Esophagus squamous epithelium (tissue), 5 donors: ENCODE measurements around the gene PRR18. TPM values are rescaled to one million over a fixed set of nuclear protein-coding genes. Genes with fewer than 3 reads are reported as not detected.
"Not testable (repeated sequence)": the region's sequence is repeated elsewhere in the genome, so short reads cannot be mapped to it uniquely, and the experiment has no call there.

Source experiments
- DNase-seq: peaks from one replicate; lab custom pipeline; 2025; lab: John Stamatoyannopoulos, UW
- H3K27ac ChIP-seq, 4 donors: fragments of 200-600 bp; sonication (generic); one replicate each; pipeline ENCODE4 v1.5.1; 2016 to 2019; ENCODE audit warnings: mild to moderate bottlenecking in 1 of 4
- H3K27me3 ChIP-seq, 4 donors: fragments of 200-600 bp; sonication (generic); 1 replicate in 3 of 4; 2 replicates in 1 of 4; pipeline versions ENCODE4 v1.5.1 to v1.6.0; 2017 to 2021; ENCODE audit warnings: antibody characterized with exemption in 1 of 4
- H3K36me3 ChIP-seq, 3 donors: fragments of 200-600 bp; sonication (generic); one replicate each; pipeline ENCODE4 v1.5.1; 2016 to 2019
- H3K4me1 ChIP-seq, 3 donors: fragments of 200-600 bp; sonication (generic); one replicate each; pipeline ENCODE4 v1.5.1; 2017 to 2019
- H3K4me3 ChIP-seq, 4 donors: fragments of 200-600 bp; sonication (generic); 1 replicate in 3 of 4; 2 replicates in 1 of 4; pipeline ENCODE4 v1.5.1; 2016 to 2019; ENCODE audit warnings: mild to moderate bottlenecking in 2 of 4, moderate library complexity in 1 of 4
- H3K9me3 ChIP-seq, 3 donors: fragments of 200-600 bp; sonication (generic); one replicate each; pipeline ENCODE4 v1.5.1; 2016 to 2019
- POLR2A ChIP-seq, 4 donors: fragments of 450-650 bp; IDR thresholded peaks; one replicate each; pipeline ENCODE4 v1.6.1; 2017; ENCODE audit warnings: antibody characterized with exemption in 4 of 4, mild to moderate bottlenecking in 4 of 4, moderate library complexity in 3 of 4
- WGBS, 2 donors: methylation state at CpG; one replicate each; pipeline ENCODE4 v1.1.5; 2018; 5-methylcytosine and 5-hydroxymethylcytosine counted together
- intact Hi-C: fragments of 100-400 bp; cut with DNase I; formaldehyde crosslinking; loops from one replicate; pipeline ENCODE4 v1.15.0; 2022
- total RNA-seq, 4 donors: library from RNA; depleted of rRNA; stranded (reverse); fragments of >200 nt; gene quantifications; one replicate each; pipeline ENCODE4 v1.1.0, GENCODE V29; 2016
- TF ChIP-seq, protein P1 (sequence below), 6 experiments: fragments of 450-650 bp in 4 of 6; fragments of 200-600 bp in 2 of 6; sonication (generic) in 2 of 6; IDR thresholded peaks; one replicate each; pipeline ENCODE4 v1.5.1; 2016 to 2019; ENCODE audit warnings: antibody characterized with exemption in 6 of 6, mild to moderate bottlenecking in 4 of 6, moderate library complexity in 4 of 6
- donor health status: DM: yes; HTN: yes; CAD: no.

The PRR18 gene
- total RNA-seq, 4 donors from 2014 or later: not detected

DNA sequence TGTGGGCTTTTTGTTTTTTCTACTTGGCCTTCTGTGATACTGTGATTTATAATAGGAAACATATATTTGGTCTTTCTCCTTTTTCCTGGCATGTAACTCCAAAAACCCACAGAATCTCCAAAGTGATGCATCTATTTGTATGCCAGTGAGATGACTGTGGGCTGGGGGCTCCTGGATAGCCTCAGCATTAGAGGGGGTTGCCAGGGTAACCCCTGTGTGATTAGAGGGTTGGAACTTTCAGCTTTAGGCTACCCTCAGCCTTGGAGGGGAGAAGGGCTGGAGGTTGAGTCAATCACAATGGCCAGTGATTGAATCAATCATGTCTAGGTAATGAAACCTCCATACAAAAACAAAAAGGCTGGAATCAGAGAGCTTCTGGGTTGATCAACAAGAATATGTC lies 44.7 kb upstream of the PRR18 start:
- H3K9me3 ChIP-seq: no peaks in the 10 kb centered on the region
- peaks cover 0 to 18% (median 0%) of the 10 kb centered on the region in 4 donors for H3K27me3 ChIP-seq
- no peaks in the 10 kb centered on the region for H3K36me3 ChIP-seq
- no peak for TF ChIP-seq POLR2A (IDR thresholded peaks at IDR 0.05)
- TF ChIP-seq, protein P1, sequence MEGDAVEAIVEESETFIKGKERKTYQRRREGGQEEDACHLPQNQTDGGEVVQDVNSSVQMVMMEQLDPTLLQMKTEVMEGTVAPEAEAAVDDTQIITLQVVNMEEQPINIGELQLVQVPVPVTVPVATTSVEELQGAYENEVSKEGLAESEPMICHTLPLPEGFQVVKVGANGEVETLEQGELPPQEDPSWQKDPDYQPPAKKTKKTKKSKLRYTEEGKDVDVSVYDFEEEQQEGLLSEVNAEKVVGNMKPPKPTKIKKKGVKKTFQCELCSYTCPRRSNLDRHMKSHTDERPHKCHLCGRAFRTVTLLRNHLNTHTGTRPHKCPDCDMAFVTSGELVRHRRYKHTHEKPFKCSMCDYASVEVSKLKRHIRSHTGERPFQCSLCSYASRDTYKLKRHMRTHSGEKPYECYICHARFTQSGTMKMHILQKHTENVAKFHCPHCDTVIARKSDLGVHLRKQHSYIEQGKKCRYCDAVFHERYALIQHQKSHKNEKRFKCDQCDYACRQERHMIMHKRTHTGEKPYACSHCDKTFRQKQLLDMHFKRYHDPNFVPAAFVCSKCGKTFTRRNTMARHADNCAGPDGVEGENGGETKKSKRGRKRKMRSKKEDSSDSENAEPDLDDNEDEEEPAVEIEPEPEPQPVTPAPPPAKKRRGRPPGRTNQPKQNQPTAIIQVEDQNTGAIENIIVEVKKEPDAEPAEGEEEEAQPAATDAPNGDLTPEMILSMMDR (IDR thresholded peaks at IDR 0.05): no peak
- H3K27ac ChIP-seq: no peak overlapping the region
- no peak for DNase-seq
- intact Hi-C loops: no loop called here
- H3K4me1 ChIP-seq: peaks cover 0 to 6% (median 0%) of the 10 kb centered on the region in 3 donors
- H3K4me3 ChIP-seq: no peak overlapping the region

DNA sequence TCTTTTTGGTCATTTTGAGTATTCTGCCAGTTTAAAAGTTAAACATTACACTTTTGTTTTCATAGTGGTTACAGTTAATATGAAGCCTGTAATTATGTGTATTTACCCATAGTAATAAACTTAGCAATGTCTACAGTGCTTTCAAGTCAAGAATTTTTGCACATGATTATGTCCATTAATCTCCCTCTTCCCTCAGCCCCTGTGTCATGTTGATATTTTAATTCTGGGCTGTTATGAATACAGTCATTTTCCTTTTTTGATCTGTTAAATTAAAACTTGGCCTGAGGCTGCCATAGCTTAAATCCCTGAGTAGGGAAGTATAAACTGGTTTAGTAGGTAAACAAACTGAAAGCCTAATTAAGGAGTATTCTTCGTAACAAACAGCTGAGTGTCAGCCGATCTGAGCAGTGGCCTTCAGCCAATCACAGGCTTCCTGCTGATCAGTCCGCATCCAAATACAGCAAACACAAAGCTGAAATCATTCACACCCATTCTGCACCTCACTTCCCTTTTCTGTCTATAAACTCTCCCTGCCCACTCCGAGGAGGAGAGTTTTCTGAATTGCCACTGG lies 43.6 kb upstream of the PRR18 start:
- Histone ChIP-seq H3K27ac (no peak overlapping the region), H3K9me3 (no peaks in the 10 kb centered on the region), H3K4me1 (peaks cover 0 to 6% (median 0%) of the 10 kb centered on the region in 3 donors), H3K4me3 (peak overlapping the region in 1 of 4 donors; percentile 4), H3K27me3 (peaks cover 0 to 15% (median 0%) of the 10 kb centered on the region in 4 donors), H3K36me3 (no peaks in the 10 kb centered on the region)
- no peak for TF ChIP-seq POLR2A (IDR thresholded peaks at IDR 0.05)
- TF ChIP-seq, protein P1 (IDR thresholded peaks at IDR 0.05): no peak
- DNase-seq: no peak
- WGBS, 2 donors: 12 to 18% methylated on average over 4 of the region's 4 CpGs
- intact Hi-C loops: no loop called here

DNA sequence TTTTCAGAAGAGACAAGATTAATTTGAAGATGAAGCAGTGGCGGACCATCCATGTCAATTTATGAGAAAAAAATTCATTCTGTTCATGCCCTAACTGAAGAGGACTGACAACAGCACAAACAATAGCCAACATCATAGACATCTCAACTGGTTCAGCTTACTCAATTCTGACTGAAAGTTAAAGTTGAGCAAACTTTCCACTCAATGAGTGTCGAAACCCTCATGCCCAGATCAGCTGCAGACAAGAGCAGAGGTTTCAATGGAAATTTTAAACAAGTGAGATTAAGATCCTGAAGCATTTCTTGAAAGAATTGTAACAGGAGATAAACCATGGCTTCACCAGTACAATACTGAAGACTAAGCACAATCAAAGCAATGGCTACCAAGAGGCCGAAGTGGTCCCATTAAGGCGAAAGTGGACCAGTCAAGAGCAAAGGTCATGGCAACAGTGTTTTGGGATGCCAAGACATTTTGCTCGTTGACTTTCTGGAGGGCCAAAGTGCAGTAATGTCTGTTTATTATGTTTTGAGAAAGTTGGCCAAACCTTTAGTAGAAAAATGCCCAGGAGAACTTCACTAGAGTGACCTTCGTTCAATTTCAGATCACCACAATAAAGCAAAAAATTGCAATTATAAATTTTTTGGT lies 40.2 kb upstream of the PRR18 start:
- no peak overlapping the region for H3K27ac ChIP-seq
- DNase-seq: no peak
- H3K36me3 ChIP-seq: no peaks in the 10 kb centered on the region
- H3K4me1 ChIP-seq: peaks cover 0 to 8% (median 2%) of the 10 kb centered on the region in 3 donors
- WGBS, 2 donors: 85% methylated on average over 6 of the region's 6 CpGs
- intact Hi-C loops: no loop called here
- no peak overlapping the region for H3K4me3 ChIP-seq
- no peaks in the 10 kb centered on the region for H3K27me3 ChIP-seq
- TF ChIP-seq, protein P1 (IDR thresholded peaks at IDR 0.05): no peak
- TF ChIP-seq POLR2A (IDR thresholded peaks at IDR 0.05): no peak
- H3K9me3 ChIP-seq: no peaks in the 10 kb centered on the region

DNA sequence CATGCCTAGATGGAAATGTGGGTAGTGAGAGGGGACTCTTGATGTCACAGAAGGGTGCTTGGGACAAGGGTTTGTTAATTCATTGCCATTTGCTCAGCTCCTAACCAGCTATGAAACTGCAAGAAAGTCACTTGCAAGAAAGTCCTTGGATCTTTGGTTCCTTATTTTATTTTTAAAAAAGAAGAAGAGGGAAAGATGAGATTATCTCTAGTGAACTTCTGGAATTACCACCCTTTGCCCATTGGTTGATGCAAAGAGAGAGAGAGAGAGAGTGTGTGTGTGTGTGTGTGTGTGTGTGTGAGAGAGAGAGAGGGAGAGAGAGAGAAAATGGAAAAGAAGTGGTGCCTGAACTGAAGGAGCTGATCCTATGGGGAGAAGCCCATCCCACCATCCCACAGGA lies 38.8 kb upstream of the PRR18 start:
- no peak for DNase-seq
- intact Hi-C loops: no loop called here
- Histone ChIP-seq H3K27ac (no peak overlapping the region), H3K9me3 (no peaks in the 10 kb centered on the region), H3K4me3 (no peak overlapping the region), H3K27me3 (no peaks in the 10 kb centered on the region), H3K4me1 (peaks cover 6 to 13% (median 6%) of the 10 kb centered on the region in 3 donors), H3K36me3 (no peaks in the 10 kb centered on the region)
- TF ChIP-seq, protein P1 (IDR thresholded peaks at IDR 0.05): no peak
- no peak for TF ChIP-seq POLR2A (IDR thresholded peaks at IDR 0.05)

DNA sequence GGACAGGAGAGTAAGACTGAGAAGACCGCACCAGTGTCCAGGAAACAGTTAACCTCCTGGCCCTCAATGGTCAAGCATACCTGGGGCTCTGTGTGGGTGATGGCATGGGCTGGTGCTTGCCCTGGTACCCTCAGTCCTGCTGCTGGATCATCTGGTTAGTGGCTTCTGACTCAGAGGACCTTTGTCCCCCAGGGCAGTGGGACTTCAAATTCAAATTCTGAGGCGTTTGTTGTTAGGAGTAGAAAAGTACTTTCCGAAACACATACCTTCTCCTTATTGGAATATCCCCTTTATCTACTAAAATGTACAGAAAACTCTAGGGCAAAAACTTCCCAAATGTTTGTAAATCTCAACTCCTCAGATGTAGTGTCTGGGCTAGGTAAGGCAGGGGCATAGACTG lies 38.3 kb upstream of the PRR18 start:
- WGBS, 2 donors: 97 to 100% methylated on average over 1 to 3 of the region's 3 CpGs
- TF ChIP-seq, protein P1 (IDR thresholded peaks at IDR 0.05): no peak
- no peak for TF ChIP-seq POLR2A (IDR thresholded peaks at IDR 0.05)
- H3K4me3 ChIP-seq: no peak overlapping the region

DNA sequence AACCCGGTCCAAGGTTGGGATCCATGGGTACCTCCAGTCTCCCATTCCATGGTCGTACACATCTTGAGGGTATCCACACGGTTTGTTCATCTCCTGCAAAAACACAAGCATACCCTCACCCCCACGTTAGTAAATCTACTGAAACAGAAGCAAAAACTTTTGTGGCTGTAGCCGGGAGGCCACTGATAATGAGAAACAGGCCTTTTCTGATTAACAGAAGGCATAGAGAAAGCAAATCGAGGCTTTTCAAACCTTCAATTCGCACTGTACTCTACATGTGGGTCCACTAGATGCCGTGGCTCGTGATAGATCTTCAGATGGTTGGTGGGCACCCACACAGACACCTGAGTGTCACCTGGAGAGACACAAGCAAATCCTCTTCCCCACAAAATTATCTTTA lies 37.5 kb upstream of the PRR18 start:
- H3K36me3 ChIP-seq, H3K4me3 ChIP-seq, H3K27ac ChIP-seq, DNase-seq, H3K27me3 ChIP-seq, H3K9me3 ChIP-seq, intact Hi-C loops: not testable (repeated sequence)
- WGBS, 2 donors: 81 to 85% methylated on average over 7 to 9 of the region's 9 CpGs
- peaks cover 13 to 21% (median 15%) of the 10 kb centered on the region in 3 donors for H3K4me1 ChIP-seq

More for the DNA sequence above, 38.3 kb upstream of the PRR18 start:
- Histone ChIP-seq H3K9me3 (no peaks in the 10 kb centered on the region), H3K27me3 (no peaks in the 10 kb centered on the region), H3K4me1 (peaks cover 7 to 13% (median 7%) of the 10 kb centered on the region in 3 donors), H3K36me3 (no peaks in the 10 kb centered on the region), H3K27ac (no peak overlapping the region)
- intact Hi-C loops: no loop called here
- DNase-seq: no peak

DNA sequence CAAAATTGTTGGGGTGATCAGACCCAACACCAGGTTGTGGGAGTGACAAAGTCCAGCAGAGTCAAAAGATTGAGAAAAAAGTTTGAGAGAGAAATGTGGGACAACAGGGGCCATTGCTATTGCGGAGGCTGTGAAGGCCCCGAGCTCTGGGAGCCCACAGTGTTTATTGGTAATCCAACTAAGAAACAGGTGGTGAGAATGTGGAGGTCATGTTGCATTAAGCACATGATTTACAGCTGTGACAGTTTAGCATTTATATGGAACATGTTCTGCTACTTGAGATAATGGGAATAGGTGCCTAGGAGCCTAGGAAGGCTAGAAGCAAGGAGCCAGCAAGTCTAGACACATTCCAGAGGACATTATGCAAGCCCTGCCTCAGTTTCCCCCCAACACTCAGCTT lies 36.7 kb upstream of the PRR18 start:
- not testable (repeated sequence) for H3K27ac ChIP-seq, H3K27me3 ChIP-seq, H3K4me3 ChIP-seq, H3K36me3 ChIP-seq, H3K9me3 ChIP-seq, DNase-seq
- 78 to 92% methylated on average over 2 of the region's 2 CpGs for WGBS, 2 donors
- intact Hi-C loops: loop anchor here (5.0 kb wide), 1 partner anchor 37 kb away; the partner anchor contains the start of gene MPC1
- peaks cover 20 to 28% (median 22%) of the 10 kb centered on the region in 3 donors for H3K4me1 ChIP-seq
